Parathyroid adenoma (tissue), 2 donors: ENCODE measurements around the gene HNRNPLL.

Source experiments
- H2AFZ ChIP-seq: fragments of 300-600 bp; sonication (generic); one replicate; pipeline ENCODE4 v1.7.0; 2017; ENCODE audit warnings: antibody characterized with exemption, mild to moderate bottlenecking
- H3K27ac ChIP-seq: fragments of 300-600 bp; sonication (generic); one replicate; pipeline ENCODE4 v1.7.0; 2017
- H3K27me3 ChIP-seq: fragments of 300-600 bp; sonication (generic); one replicate; pipeline ENCODE4 v1.7.0; 2017; ENCODE audit warnings: low read length; ENCODE audit not compliant: control insufficient read depth, insufficient read depth
- H3K36me3 ChIP-seq: fragments of 300-600 bp; sonication (generic); one replicate; pipeline ENCODE4 v1.7.0; 2017; ENCODE audit warnings: low read length; ENCODE audit not compliant: control insufficient read depth, insufficient read depth
- H3K4me1 ChIP-seq: fragments of 300-600 bp; sonication (generic); one replicate; pipeline ENCODE4 v1.7.0; 2017; ENCODE audit warnings: control low read depth
- H3K4me2 ChIP-seq: fragments of 300-600 bp; sonication (generic); one replicate; pipeline ENCODE4 v1.7.0; 2017; ENCODE audit warnings: low read length
- H3K4me3 ChIP-seq: fragments of 300-600 bp; sonication (generic); one replicate; pipeline ENCODE4 v1.7.0; 2017; ENCODE audit warnings: low read depth, low read length
- H3K79me2 ChIP-seq: fragments of 300-600 bp; sonication (generic); one replicate; pipeline ENCODE4 v1.7.0; 2017; ENCODE audit warnings: control low read depth
- H3K9ac ChIP-seq: fragments of 300-600 bp; sonication (generic); one replicate; pipeline ENCODE4 v1.7.0; 2017; ENCODE audit warnings: mild to moderate bottlenecking
- H3K9me3 ChIP-seq: fragments of 300-600 bp; sonication (generic); one replicate; pipeline ENCODE4 v1.7.0; 2017; ENCODE audit warnings: low read length; ENCODE audit not compliant: control insufficient read depth
- TF ChIP-seq, protein P1 (sequence below): fragments of 300-600 bp; sonication (generic); IDR thresholded peaks from one replicate; pipeline ENCODE4 v1.7.0; 2017; ENCODE audit warnings: antibody characterized with exemption, mild to moderate bottlenecking
- donor health status: primary hyperparathyroidism.

Gene HNRNPLL

DNA sequence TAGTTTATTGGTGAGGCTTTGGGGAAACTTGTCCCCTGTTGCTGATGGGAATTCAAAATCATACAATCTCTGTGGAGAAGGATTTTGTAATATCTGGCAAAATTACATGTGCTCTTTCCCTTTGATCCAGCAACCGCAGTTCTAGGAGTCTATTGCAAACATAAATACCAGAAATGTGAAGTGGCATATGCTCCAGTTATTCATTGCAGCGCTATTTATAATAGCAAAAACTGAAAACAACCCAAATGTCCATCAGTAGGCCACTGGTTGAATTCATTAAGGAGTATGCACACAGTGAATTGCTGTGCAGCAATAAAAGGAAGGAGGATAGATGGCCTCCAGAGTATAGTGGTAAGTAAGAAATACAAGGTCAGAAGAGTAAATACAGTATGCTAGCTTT, 76.5 kb downstream of the HNRNPLL start:
- H3K27ac ChIP-seq: no peak overlapping the region
- no peaks in the 10 kb centered on the region for H3K79me2 ChIP-seq

GRCh38 chr2:38524580-38524979, 78.1 kb downstream of the HNRNPLL start:
- H3K27me3 ChIP-seq: no peaks in the 10 kb centered on the region
- TF ChIP-seq, protein P1, sequence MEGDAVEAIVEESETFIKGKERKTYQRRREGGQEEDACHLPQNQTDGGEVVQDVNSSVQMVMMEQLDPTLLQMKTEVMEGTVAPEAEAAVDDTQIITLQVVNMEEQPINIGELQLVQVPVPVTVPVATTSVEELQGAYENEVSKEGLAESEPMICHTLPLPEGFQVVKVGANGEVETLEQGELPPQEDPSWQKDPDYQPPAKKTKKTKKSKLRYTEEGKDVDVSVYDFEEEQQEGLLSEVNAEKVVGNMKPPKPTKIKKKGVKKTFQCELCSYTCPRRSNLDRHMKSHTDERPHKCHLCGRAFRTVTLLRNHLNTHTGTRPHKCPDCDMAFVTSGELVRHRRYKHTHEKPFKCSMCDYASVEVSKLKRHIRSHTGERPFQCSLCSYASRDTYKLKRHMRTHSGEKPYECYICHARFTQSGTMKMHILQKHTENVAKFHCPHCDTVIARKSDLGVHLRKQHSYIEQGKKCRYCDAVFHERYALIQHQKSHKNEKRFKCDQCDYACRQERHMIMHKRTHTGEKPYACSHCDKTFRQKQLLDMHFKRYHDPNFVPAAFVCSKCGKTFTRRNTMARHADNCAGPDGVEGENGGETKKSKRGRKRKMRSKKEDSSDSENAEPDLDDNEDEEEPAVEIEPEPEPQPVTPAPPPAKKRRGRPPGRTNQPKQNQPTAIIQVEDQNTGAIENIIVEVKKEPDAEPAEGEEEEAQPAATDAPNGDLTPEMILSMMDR: no peak
- H3K27ac ChIP-seq: no peak overlapping the region
- H3K79me2 ChIP-seq: no peaks in the 10 kb centered on the region
- no peak overlapping the region for H2AFZ ChIP-seq
- H3K9me3 ChIP-seq: no peaks in the 10 kb centered on the region
- H3K4me1 ChIP-seq: peaks cover 4% of the 10 kb centered on the region
- H3K4me2 ChIP-seq: no peak overlapping the region
- no peak overlapping the region for H3K9ac ChIP-seq
- no peak overlapping the region for H3K4me3 ChIP-seq
- H3K36me3 ChIP-seq: no peaks in the 10 kb centered on the region

More for the DNA sequence above, 76.5 kb downstream of the HNRNPLL start:
- Histone ChIP-seq H3K36me3 (no peaks in the 10 kb centered on the region), H3K4me1 (peaks cover 4% of the 10 kb centered on the region), H3K9me3 (no peaks in the 10 kb centered on the region), H3K27me3 (no peaks in the 10 kb centered on the region), H3K9ac (no peak overlapping the region), H3K4me3 (no peak overlapping the region), H3K4me2 (no peak overlapping the region), H2AFZ (no peak overlapping the region)
- TF ChIP-seq, protein P1: no peak

DNA sequence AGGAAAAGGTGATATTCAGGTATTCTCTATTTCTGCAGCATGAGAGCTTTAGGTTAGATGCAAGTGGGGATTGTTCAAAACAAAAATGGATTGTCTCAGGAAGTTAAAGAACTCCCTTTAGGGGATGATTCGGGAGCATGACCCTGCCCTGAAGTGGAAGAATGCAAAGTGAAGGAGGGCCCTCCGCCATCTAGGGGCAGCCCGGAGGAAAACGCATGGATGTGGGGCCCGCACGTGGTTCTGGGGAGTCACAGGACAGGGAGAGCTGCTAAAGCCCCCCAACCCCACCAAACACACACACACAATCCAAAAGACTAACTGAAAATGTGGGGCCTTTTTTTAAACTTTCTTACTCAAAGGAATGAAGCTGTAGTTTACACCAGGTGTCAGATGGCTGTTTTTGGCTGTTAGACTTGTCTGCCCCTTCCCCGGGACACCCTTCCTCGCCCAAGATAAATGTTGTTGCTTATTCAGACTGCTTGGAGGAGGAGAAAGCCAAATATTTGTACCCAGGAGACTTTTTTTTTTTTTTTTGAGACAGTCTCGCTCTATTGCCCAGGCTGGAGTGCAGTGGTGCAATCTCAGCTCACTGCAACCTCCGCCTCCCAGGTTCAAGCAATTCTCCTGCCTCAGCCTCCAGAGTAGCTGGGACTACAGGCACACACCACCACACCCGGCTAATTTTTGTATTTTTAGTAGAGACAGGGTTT, 78.8 kb downstream of the HNRNPLL start:
- no peak overlapping the region for H2AFZ ChIP-seq
- H3K9me3 ChIP-seq: no peaks in the 10 kb centered on the region
- no peak overlapping the region for H3K4me3 ChIP-seq
- H3K4me2 ChIP-seq: no peak overlapping the region
- H3K9ac ChIP-seq: no peak overlapping the region
- TF ChIP-seq, protein P1: no peak
- peaks cover 4% of the 10 kb centered on the region for H3K4me1 ChIP-seq
- no peaks in the 10 kb centered on the region for H3K36me3 ChIP-seq
- no peaks in the 10 kb centered on the region for H3K27me3 ChIP-seq
- no peaks in the 10 kb centered on the region for H3K79me2 ChIP-seq
- no peak overlapping the region for H3K27ac ChIP-seq

- TF ChIP-seq, protein P1: no peak
- H3K27me3 ChIP-seq: no peaks in the 10 kb centered on the region
- H3K9me3 ChIP-seq: no peaks in the 10 kb centered on the region
- H2AFZ ChIP-seq: peak overlapping the region; percentile 19
- no peaks in the 10 kb centered on the region for H3K36me3 ChIP-seq
- H3K79me2 ChIP-seq: no peaks in the 10 kb centered on the region
- H3K4me1 ChIP-seq: peaks cover 4% of the 10 kb centered on the region
- H3K9ac ChIP-seq: no peak overlapping the region
- H3K4me2 ChIP-seq: peak overlapping the region; percentile 8
- no peak overlapping the region for H3K4me3 ChIP-seq
- H3K27ac ChIP-seq: no peak overlapping the region
These were observed 79.9 kb downstream of the HNRNPLL start for GRCh38 chr2:38522754-38523349.

GRCh38 chr2:38521835-38522234, 80.9 kb downstream of the HNRNPLL start:
- H3K4me3 ChIP-seq: no peak overlapping the region
- H3K27me3 ChIP-seq: no peaks in the 10 kb centered on the region
- H3K27ac ChIP-seq: no peak overlapping the region
- peaks cover 4% of the 10 kb centered on the region for H3K4me1 ChIP-seq
- H3K9ac ChIP-seq: no peak overlapping the region
- H3K4me2 ChIP-seq: no peak overlapping the region
- TF ChIP-seq, protein P1: no peak
- H2AFZ ChIP-seq: no peak overlapping the region
- H3K36me3 ChIP-seq: no peaks in the 10 kb centered on the region
- H3K9me3 ChIP-seq: no peaks in the 10 kb centered on the region
- no peaks in the 10 kb centered on the region for H3K79me2 ChIP-seq
